B cell (primary cell): Measurements from ENCODE around the gene MROH9. TPM values are rescaled to one million over a fixed set of nuclear protein-coding genes. Genes with fewer than 3 reads are reported as not detected.

Source experiments
- ATAC-seq: fragments of 200-7000 bp; cut with Tn5 transposase; one replicate; pipeline ENCODE4 v1.10.0; 2021; ENCODE audit warnings: low read depth, mild to moderate bottlenecking, moderate number of reproducible peaks, moderate library complexity
- CTCF ChIA-PET: fragments of 350-600 bp; sonication (Branson Sonifier 250); formaldehyde crosslinking; loops from one replicate; lab custom pipeline; 2021; ENCODE audit warnings: antibody characterized with exemption, inconsistent platforms; lab: Charles Lee
- POLR2A ChIA-PET: fragments of 350-600 bp; sonication (Branson Sonifier 250); formaldehyde crosslinking; loops from one replicate; lab custom pipeline; 2021; ENCODE audit warnings: antibody characterized with exemption; lab: Charles Lee
- DNase-seq: peaks from one replicate; pipeline ENCODE4 v3.0.0; 2013
- H2AFZ ChIP-seq: 2 replicates; pipeline ENCODE4 v1.6.1; 2012; ENCODE audit warnings: mild to moderate bottlenecking, low read depth, low read length; ENCODE audit not compliant: insufficient read depth, poor library complexity, severe bottlenecking
- H3K27ac ChIP-seq, 2 donors: 1 replicate in 1 of 2; 2 replicates in 1 of 2; pipeline ENCODE4 v1.5.1; 2012 to 2013; ENCODE audit warnings: low read length in 2 of 2, mild to moderate bottlenecking in 2 of 2, moderate library complexity in 1 of 2
- H3K27me3 ChIP-seq, 4 experiments: fragments of 200-600 bp in 1 of 4; sonication (generic) in 1 of 4; replicated peaks in 1 of 4; 1 replicate in 2 of 4; 2 replicates in 2 of 4; pipeline versions ENCODE4 v1.6.1 to v1.7.0; 2013 to 2016; ENCODE audit warnings: low read length in 3 of 4, mild to moderate bottlenecking in 2 of 4, mixed read lengths in 1 of 4, moderate library complexity in 1 of 4; ENCODE audit not compliant: insufficient read depth in 4 of 4, control insufficient read depth in 3 of 4; ENCODE audit errors: control extremely low read depth in 1 of 4
- H3K36me3 ChIP-seq, 2 experiments: replicated peaks in 1 of 2; 1 replicate in 1 of 2; 2 replicates in 1 of 2; pipeline versions ENCODE4 v1.6.1 to v1.7.1; 2013; ENCODE audit warnings: low read length in 1 of 2; ENCODE audit not compliant: insufficient read depth in 2 of 2, control insufficient read depth in 1 of 2; ENCODE audit errors: control extremely low read depth in 1 of 2, extremely low read depth in 1 of 2
- H3K4me1 ChIP-seq, 2 donors: fragments of 200-600 bp in 1 of 2; sonication (generic) in 1 of 2; 1 replicate in 1 of 2; 2 replicates in 1 of 2; pipeline versions ENCODE4 v1.5.1 to v1.6.1; 2013 to 2017; ENCODE audit warnings: low read length in 2 of 2; ENCODE audit not compliant: control insufficient read depth in 2 of 2, insufficient read depth in 2 of 2
- H3K4me2 ChIP-seq: replicated peaks from 2 replicates; pipeline ENCODE3; 2012; ENCODE audit warnings: mild to moderate bottlenecking, low read depth, low read length; ENCODE audit not compliant: poor library complexity, severe bottlenecking
- H3K4me3 ChIP-seq, 5 experiments: fragments of 200-600 bp in 1 of 5; sonication (generic) in 1 of 5; 1 replicate in 3 of 5; 2 replicates in 2 of 5; pipeline versions ENCODE4 v1.5.1 to v1.7.0; 2011 to 2016; ENCODE audit warnings: low read length in 4 of 5, mild to moderate bottlenecking in 4 of 5, low read depth in 2 of 5, control low read depth in 1 of 5, moderate library complexity in 1 of 5; ENCODE audit not compliant: insufficient read depth in 1 of 5; ENCODE audit errors: control extremely low read depth in 1 of 5, extremely low read depth in 1 of 5
- H3K79me2 ChIP-seq: fragments of 200-600 bp; sonication (generic); one replicate; pipeline ENCODE4 v1.6.0; 2016; ENCODE audit warnings: low read length; ENCODE audit not compliant: control insufficient read depth, insufficient read depth
- H3K9ac ChIP-seq: fragments of 200-600 bp; sonication (generic); 2 replicates; pipeline ENCODE4 v1.6.1; 2017; ENCODE audit warnings: mild to moderate bottlenecking, low read length, moderate library complexity
- H3K9me3 ChIP-seq, 3 donors: one replicate each; pipeline versions ENCODE4 v1.6.1 to v1.7.1; 2013; ENCODE audit warnings: low read length in 2 of 3; ENCODE audit not compliant: control insufficient read depth in 2 of 3, insufficient read depth in 1 of 3; ENCODE audit errors: control extremely low read depth in 1 of 3
- H4K20me1 ChIP-seq: 2 replicates; pipeline ENCODE4 v1.6.0; 2012; ENCODE audit warnings: mild to moderate bottlenecking, low read length; ENCODE audit not compliant: insufficient read depth, control insufficient read depth, poor library complexity, severe bottlenecking
- H3K27ac Mint-ChIP-seq: one replicate; pipeline ENCODE4 v1.8.0; 2021; ENCODE audit warnings: mixed read lengths
- H3K27me3 Mint-ChIP-seq: one replicate; pipeline ENCODE4 v1.8.0; 2021; ENCODE audit warnings: mixed read lengths
- H3K4me1 Mint-ChIP-seq: one replicate; pipeline ENCODE4 v1.8.0; 2021; ENCODE audit warnings: mixed read lengths
- H3K4me3 Mint-ChIP-seq: one replicate; pipeline ENCODE4 v1.8.0; 2021; ENCODE audit warnings: mixed read lengths
- H3K9me3 Mint-ChIP-seq: one replicate; pipeline ENCODE4 v1.8.0; 2022; ENCODE audit warnings: mixed read lengths; ENCODE audit not compliant: insufficient read depth
- CTCF ChIP-seq: fragments of 200-600 bp; IDR thresholded peaks from one replicate; pipeline ENCODE4 v1.8.0; 2022; ENCODE audit warnings: antibody characterized with exemption, mild to moderate bottlenecking
- EZH2 ChIP-seq: IDR thresholded peaks from 2 replicates; pipeline ENCODE4 v1.6.1; 2012; ENCODE audit warnings: borderline replicate concordance, low read depth, mild to moderate bottlenecking, moderate library complexity, low read length; ENCODE audit not compliant: insufficient read depth, poor library complexity, severe bottlenecking
- whole genome bisulfite sequencing: methylation state at CpG from one replicate; pipeline ENCODE4 v1.1.5; 2013; ENCODE audit warnings: missing lambda C conversion rate; ENCODE audit not compliant: insufficient coverage; 5-methylcytosine and 5-hydroxymethylcytosine counted together
- intact Hi-C: fragments of 100-400 bp; cut with micrococcal nuclease; formaldehyde crosslinking; loops from one replicate; pipeline ENCODE4 v1.10.0; 2022
- polyA plus RNA-seq: library from polyadenylated mRNA; depleted of rRNA; stranded (reverse); fragments of >200 nt; gene quantifications from 2 replicates; pipeline ENCODE4 v1.2.3, GENCODE V29; 2012
- total RNA-seq, 2 donors: library from RNA; stranded (reverse); fragments of 120-200 nt in 1 of 2; gene quantifications; 1 replicate in 1 of 2; 2 replicates in 1 of 2; pipeline versions ENCODE4 v1.2.3 to v1.2.4, GENCODE V29; 2013 to 2022

MROH9 gene
- total and polyA plus RNA-seq, 2 donors (not counting 1 experiment from before 2014, with no cell fraction given) = not detected

GRCh38 chr1:170932236-170932635 lies 3.1 kb upstream of the MROH9 start:
- CTCF ChIA-PET = interaction anchor here (5.4 kb wide), 1 partner anchor 1004 kb away, joined by 40 read pairs; no protein-coding TSS in a partner anchor
- TF ChIP-seq EZH2 = no peak
- TF ChIP-seq CTCF = no peak
- WGBS = 82% methylated on average over 3 of the region's 3 CpGs

GRCh38 chr1:170938281-170938680 lies 2.9 kb downstream of the MROH9 start:
- ATAC-seq = no peak

More at GRCh38 chr1:170932236-170932635, 3.1 kb upstream of the MROH9 start:
- peaks cover 0 to 5% (median 0%) of the 10 kb centered on the region in 3 donors for H3K9me3 ChIP-seq
- no peak overlapping the region for H3K27ac Mint-ChIP-seq
- H3K27me3 Mint-ChIP-seq = no peaks in the 10 kb centered on the region
- ATAC-seq = no peak
- no peaks in the 10 kb centered on the region for H3K4me1 ChIP-seq
- H3K79me2 ChIP-seq = no peaks in the 10 kb centered on the region
- no peaks in the 10 kb centered on the region for H3K4me1 Mint-ChIP-seq
- no peaks in the 10 kb centered on the region for H4K20me1 ChIP-seq
- no peak overlapping the region for H3K9ac ChIP-seq
- H3K4me3 ChIP-seq = no peak overlapping the region
- no peaks in the 10 kb centered on the region for H3K27me3 ChIP-seq
- intact Hi-C loops = no loop called here
- no peak overlapping the region for H3K4me2 ChIP-seq
- DNase-seq = no peak
- no peak overlapping the region for H3K27ac ChIP-seq
- H3K4me3 Mint-ChIP-seq = no peak overlapping the region
- POLR2A ChIA-PET = no interaction called here
- no peaks in the 10 kb centered on the region for H3K36me3 ChIP-seq
- H2AFZ ChIP-seq = no peak overlapping the region
- no peaks in the 10 kb centered on the region for H3K9me3 Mint-ChIP-seq

More at GRCh38 chr1:170938281-170938680, 2.9 kb downstream of the MROH9 start:
- no peak overlapping the region for H2AFZ ChIP-seq
- no peak overlapping the region for H3K4me3 ChIP-seq
- H3K27me3 ChIP-seq = peaks cover 0 to 6% (median 0%) of the 10 kb centered on the region in 4 experiments
- H3K9ac ChIP-seq = no peak overlapping the region
- TF ChIP-seq EZH2 = no peak
- TF ChIP-seq CTCF = no peak
- no peaks in the 10 kb centered on the region for H3K9me3 ChIP-seq
- H4K20me1 ChIP-seq = no peaks in the 10 kb centered on the region
- H3K27me3 Mint-ChIP-seq = peaks cover 12% of the 10 kb centered on the region
- intact Hi-C loops = no loop called here
- 100% methylated on average over 1 of the region's 3 CpGs for WGBS
- ChIA-PET CTCF (no interaction called here), POLR2A (no interaction called here)
- no peaks in the 10 kb centered on the region for H3K4me1 ChIP-seq
- H3K79me2 ChIP-seq = no peaks in the 10 kb centered on the region
- H3K27ac ChIP-seq = no peak overlapping the region
- H3K4me1 Mint-ChIP-seq = no peaks in the 10 kb centered on the region
- H3K4me3 Mint-ChIP-seq = no peak overlapping the region
- DNase-seq = no peak
- no peak overlapping the region for H3K4me2 ChIP-seq
- no peak overlapping the region for H3K27ac Mint-ChIP-seq
- H3K36me3 ChIP-seq = no peaks in the 10 kb centered on the region
- no peaks in the 10 kb centered on the region for H3K9me3 Mint-ChIP-seq
